Mammary epithelial cell (primary cell): Measurements from ENCODE around the gene MYL4.

ENCODE experiments used
- CTCF ChIP-seq, 2 donors: IDR thresholded peaks in 1 of 2; conservative IDR thresholded peaks in 1 of 2; 2 replicates each; pipeline ENCODE4 v1.5.1; 2011 to 2012; ENCODE audit warnings: inconsistent platforms in 2 of 2, low read length in 2 of 2, mild to moderate bottlenecking in 2 of 2, control low read depth in 1 of 2, low read depth in 1 of 2; ENCODE audit not compliant: insufficient read depth in 1 of 2; ENCODE audit errors: extremely low read depth in 1 of 2
- EZH2 ChIP-seq: IDR thresholded peaks from 2 replicates; pipeline ENCODE4 v1.6.1; 2012; ENCODE audit warnings: low read length, inconsistent platforms, borderline replicate concordance

GRCh38 chr17:47224966-47225365, 15.8 kb downstream of the MYL4 start:
- TF ChIP-seq CTCF (conservative IDR thresholded peaks at IDR 0.05 in 1 of 2, IDR thresholded peaks at IDR 0.05 in 1 of 2; ENCODE audit: extremely low read depth in 1 of 2, insufficient read depth in 1 of 2, low read depth in 1 of 2, low read length in 2 of 2) (no peak), EZH2 (no peak)
